Measurements from ENCODE around the gene TFR2.

Gene TFR2

DNA sequence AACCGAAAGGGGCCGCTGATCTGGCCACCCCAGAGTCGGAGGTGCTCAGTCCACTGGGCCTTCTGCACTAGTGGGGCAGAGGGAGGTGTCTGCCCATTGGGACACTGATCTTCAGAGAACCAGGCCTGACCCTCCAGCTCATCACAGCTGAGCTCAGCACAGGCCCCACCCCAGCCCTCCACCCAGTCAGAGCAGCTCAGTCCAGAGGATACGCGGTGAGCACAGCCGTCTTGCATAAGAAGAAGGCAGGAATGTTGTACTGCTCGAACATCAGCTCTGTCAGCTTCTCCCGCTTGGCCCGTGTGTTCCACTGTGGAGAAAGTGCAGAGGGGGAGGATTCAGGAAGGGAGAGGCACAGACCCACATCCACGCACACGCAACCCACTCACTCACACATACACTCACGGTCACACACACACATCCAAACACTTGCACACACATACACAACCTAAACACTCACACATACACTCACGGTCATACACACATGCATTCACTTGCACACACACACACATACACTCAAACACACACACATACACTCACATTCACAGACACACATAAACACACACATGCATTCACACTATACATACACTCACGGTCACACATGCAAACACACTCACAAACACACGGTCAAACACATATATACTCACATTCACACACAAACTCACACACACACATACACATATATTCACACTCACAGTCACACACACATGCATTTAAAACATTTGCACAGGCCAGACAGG is 8.6 kb upstream of the TFR2 start:
- DNase-seq, result no peak

- peak; percentile 94 for DNase-seq
Measured at GRCh38 chr7:100642534-100642907, 1.2 kb upstream of the TFR2 start.

GRCh38 chr7:100641860-100642533 is 645 bp upstream of the TFR2 start:
- DNase-seq, result peak; percentile 65

DNA sequence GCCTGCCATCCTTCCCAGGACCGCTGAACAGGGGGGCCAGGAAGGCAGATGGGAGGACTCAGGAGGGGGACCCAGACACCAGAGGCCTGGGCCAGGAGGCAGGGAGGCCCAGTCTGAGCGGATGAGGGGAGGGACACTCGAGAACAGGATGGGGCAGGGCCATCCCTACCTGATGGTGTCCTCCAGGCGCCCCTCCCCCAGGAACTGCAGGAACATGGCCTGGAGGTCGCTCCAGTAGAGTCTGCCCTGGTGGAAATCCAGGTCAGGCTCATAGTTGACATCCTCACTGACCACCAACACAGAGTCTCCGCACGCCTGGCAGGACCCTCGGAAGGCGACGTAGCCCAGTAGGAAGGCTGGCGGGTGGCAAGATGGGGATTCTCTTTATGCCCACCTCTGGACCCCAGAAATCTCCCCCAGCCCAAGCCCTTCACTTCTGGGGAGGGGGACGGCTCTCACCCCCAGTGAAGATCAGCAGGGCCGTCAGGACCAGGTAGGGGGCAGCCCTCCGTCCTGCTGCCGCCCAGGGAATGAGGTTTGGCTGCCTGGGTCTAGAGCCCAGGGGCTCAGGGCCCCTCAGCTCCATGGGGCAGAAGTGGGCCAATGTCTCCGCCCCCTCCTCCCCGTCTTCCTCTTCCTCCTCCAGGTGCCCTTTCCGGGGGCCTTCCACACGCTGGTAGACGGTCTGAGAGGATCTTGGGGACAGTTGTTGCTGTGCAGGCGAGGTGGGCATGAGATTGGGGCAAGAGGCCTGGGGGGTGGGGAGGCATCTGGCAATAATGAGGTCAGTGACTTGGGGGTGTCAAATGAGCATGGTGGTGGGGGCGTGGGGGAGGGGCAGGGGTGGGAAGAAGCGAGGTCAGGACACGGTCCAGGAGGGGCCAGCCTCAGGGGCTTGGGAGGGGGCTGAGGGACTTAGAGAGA is 573 bp downstream of the TFR2 start:
- DNase-seq, result peak; percentile 92

DNA sequence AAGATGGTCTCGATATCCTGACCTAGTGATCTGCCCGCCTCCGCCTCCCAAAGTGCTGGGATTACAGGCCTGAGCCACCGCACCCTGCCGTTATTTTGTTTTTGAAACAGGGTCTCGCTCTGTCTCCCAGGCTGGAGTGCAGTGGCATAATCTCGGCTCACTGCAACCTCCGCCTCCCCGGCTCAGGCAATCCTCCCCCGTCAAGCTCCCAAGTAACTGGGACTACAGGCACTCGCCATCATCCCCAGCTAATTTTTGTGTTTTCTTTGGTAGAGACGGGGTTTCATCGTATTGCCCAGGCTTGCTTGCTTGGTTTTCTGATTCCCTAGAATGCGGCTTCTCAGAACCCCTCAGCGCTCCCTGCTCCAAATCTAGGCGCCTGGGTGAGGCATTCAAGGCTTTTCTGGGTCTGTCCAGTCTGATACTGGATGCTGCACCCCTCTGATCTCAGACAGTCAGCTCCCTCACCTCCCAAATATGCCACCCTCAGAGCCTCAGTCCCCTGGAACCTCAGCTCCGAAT is 1.3 kb downstream of the TFR2 start:
- DNase-seq, result peak; percentile 50

DNA sequence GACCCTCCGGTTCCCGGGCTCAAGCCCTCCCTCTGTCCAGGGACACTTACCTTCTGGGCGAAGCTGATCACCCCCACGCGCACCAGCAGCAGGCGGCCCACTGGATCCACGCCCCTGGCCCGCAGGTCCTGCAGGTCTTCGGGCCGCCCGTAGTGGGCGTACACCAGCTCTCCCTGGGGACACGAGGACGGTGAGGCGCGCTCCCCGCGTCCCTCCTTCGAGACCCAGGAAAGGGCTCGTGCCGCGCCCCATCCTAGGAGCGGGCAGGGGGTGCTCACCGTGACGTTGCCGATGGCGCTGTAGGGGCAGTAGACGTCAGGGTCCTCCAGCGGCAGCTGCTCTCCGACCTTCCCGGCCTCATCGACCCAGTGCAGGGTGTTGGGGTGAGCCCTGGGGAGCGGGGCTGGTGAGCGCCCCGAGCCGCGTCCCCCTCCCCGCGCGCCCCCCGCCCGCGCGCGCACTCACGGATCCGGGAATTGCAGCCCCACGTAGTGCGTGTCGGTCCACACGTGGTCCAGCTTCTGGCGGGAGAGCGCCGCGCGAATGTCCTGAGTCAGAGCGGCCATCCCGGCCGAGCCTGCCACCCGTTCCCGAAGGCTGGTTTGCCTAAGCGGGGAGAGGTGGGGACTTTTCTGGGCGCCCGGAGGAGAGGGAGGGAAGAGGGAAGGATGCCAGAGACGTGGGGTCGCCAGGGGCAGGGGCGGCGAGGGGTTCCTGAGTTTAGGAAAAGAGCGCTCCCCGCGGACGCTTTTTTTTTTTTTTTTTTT is 8.2 kb downstream of the TFR2 start:
- DNase-seq, result peak; percentile 80

DNA sequence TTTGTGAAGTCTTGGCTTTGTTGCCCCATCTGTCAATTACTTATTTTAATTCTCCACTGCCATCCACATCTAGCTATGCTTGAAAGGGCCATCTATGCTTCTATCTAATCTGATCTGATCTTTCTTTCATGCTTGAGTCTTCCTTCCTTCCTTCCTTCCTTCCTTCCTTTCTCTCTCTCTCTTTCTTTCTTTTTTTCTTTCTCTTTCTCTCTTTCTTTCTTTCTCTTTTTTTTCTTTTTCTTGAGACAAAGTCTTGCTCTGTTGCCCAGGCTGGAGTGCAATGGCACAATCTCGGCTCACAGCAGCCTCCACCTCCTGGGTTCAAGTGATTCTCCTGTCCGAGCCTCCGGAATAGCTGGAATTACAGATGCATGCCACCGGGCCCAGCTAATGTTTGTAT is 11.3 kb downstream of the TFR2 start:
- no peak for DNase-seq

DNA sequence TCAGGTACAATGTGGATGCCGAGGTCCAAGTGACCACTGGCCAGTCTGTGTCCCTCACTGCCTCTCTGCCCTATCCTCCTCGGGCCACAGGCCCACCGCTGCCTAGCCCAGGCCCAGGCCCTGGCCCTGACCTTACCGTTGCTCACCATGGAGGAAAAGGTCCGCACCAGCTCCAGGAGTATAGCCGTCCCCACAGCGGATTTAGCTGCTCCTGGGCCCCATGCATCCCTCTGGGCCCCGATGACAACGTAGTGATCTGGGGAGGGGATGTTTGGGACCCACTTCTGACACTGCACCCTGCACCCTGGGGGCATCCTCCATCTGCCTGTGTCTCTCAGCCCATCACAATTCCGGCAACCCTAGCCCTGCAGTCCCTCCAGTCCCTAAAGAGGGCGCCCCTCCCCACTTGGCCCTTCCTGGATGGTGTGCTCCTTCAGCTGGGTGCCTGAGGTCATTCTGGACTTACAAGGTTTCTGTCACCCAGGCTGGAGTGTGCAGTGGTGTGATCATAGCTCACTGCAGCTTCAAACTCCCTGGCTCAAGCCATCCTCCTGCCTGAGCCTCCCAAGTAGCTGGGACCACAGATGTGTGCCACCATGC is 12.1 kb downstream of the TFR2 start:
- peak; percentile 82 for DNase-seq

DNA sequence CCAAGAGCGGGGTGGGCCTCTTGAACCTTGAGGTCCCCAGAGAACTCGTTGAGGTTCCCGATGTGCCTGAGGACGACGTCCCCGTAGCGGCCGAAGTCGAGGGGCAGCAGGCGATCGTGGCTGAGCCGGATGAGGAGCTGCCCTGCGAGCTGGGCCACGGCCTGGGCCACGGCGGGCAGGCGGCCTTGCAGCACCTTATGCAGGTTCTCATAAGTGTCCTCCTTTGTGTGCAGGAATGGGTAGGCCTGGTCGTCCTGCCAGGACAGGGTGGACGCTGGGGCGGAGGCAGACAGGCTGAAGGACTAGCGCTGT is 14.2 kb downstream of the TFR2 start:
- DNase-seq, result peak; percentile 10

DNA sequence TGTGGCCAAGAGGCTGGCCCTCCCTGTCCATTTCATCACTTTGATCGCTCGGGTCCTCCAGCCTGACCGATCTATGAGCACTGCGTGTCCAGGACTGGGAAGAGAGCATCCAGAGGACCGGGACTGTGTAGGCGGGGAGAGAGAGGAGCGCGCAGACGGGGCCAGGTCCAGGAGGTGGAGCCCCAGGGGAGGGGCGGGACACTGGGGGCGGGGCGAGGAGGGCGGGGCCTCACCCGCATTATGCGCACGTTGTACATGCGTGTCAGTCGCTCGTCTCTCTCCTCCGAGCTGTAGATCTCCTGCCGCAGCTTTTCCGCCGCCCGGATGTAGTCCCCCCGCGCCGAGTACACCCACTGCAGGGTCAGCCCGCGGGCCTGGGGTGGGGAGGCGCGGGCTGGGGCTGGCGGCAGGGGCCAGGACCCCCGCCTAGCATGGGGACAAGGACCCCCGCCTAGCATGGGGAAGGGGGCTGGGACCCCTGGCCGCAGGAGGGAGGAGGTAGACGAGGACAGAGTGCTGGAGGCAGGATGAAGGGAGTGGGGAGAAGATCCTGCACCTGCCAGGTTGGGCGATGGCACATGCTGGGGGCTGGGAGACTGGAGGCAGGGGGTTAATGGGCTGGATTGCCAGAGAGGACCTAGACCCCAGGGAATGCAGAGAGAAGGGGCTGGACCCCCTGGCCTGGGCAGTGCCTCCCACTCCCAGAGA is 14.7 kb downstream of the TFR2 start:
- DNase-seq, result peak; percentile 93

GRCh38 chr7:100626055-100626454 is 15.3 kb downstream of the TFR2 start:
- DNase-seq, result peak; percentile 23

DNA sequence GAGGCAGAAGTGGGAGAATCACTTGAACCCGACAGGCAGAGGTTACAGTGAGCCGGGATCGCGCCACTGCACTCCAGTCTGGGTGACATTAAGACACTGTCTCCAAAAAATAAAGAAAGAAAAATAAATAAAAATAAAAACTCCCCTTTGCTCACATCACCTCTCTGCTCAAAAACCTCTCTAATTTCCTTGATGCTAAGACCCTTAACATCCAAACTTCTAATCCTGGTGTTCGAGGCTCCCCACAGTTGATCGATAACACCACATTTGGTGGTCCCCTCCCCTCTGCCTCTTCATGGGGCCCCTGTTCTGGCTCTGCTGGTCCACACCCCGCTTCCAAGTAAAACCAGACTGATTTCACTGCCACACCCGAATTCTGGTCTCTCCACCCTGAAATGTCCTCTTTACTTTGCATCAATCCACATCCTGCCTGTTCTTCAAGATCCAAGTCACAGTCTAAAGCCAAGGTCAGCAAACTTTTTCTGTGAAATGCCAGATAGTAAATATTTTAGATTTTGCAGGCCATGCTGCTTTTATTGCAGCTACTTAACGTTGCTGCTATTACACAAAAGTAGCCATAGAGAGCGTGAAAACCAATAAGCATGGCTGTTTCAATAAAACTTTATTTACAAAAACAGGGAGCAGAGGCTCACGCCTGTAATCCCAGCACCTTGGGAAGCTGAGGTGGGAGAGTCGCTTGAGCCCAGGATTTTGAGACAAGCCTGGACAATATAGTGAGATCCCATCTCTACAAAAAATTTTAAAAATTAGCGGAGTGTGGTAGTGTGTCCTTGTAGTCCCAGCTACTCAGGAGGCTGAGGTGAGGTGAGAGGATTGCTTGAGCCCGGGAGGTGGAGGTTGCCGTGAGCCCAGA is 17.2 kb downstream of the TFR2 start:
- DNase-seq, result peak; percentile 93

- DNase-seq, result no peak
Measured at GRCh38 chr7:100621554-100621953, 19.8 kb downstream of the TFR2 start.

GRCh38 chr7:100620804-100621203 is 20.5 kb downstream of the TFR2 start:
- DNase-seq, result no peak

DNA sequence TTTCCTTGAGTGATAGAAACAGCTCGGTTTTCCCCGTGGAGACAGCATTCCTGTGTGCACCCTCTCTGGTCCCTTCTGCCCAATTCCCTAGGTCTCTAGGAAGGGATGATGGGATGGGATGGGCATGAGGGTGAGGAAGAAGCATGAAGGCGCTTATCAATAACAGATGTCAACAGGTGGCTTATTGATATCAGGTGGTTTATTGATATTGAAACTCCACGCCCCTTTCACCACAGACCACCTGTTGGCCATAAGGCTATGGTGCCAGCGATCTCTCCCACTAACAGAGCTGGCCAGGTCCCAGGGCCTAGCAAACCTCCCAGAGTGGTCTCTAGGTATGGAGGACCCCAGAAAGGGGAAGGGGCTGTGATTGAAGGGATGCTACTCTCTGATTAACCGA is 21.1 kb downstream of the TFR2 start:
- no peak for DNase-seq

GRCh38 chr7:100614308-100614861 is 27.0 kb downstream of the TFR2 start:
- no peak for DNase-seq

- peak; percentile 55 for DNase-seq
Measured at GRCh38 chr7:100613412-100614175, 27.8 kb downstream of the TFR2 start.

DNA sequence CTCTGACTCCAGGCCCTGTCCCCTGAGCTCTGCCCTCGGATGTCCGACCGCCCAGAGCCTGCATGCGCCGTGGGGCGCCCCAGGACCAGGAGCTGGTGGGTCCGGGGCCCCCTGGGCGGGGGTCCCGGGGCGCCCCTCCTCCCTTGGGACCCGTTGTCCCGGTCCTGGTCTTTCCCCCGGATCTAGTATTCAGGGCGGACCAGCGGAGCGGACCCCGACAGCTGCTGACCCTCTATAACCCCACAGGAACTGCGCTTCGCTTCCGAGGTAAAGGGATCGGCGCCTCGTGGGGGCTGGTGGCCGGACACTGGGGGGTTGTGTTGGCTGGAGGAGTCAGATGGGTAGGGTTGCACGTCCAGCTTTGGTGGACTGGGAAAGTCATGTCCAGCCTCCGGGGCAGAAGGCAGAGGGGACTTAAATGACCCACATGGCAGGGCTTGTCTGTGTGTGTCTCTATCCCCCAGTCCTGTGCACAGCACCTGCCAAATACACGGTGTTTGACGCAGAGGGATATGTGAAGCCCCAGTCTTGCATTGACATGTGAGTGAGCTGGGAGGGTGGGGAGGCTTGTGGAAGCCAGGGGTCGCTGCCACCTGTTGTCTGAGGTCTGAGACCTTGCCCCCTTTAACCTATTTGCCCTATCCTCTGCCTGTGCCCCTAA is 28.5 kb downstream of the TFR2 start:
- DNase-seq, result peak; percentile 70
